ENCODE data around the gene EVI5L. TPM values are rescaled to one million over a fixed set of nuclear protein-coding genes. Genes with fewer than 3 reads are reported as not detected.

The EVI5L gene
- total RNA-seq, 2 experiments from 2014 or later, result 5.2 TPM

DNA sequence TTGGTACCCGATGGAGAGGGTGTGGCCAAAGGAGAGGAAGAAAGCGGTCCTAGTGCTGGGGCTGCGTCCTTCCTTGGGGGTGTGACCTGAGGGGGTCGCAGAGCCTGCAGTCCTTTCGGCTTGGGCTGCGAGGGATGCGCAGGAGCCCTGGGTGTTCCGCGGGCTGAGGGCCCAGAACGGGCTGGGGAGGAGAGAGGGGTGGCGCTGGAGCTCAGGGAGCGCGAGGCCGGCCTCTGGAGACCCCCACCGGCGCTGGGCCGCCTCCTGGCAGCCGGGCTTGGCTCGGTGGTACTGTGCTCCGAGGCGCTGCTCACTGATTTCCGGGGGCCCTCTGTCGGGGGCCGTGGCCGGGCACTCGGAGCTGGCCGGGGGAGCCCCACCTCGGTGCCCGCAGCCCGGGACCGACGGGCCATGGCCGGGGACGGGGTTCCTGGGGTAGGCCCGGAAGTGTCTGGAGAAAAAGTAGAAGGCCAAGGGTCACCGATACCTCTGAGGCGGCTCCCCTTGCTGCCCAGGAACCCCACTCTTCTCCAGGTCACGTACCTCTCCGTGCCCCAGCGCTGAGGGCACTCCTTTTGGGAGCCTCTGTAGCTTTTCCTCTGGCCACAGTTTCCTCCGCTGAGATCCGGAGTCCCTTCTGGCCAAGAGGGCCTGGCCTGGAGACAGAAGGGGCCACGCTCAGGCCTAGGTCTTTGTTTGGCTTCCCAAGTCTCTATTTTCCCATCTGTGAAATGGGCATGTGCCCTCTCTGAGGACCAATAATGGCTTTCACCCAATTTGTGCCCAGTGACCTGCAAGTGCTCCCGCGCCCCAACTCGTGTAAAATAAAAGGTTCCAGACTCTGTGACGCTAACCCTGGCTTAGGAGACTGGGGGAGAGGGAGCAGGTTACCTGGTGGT, 42.5 kb downstream of the EVI5L start:
- intact Hi-C loops (cut with micrococcal nuclease), result loop anchor here (1.0 kb wide), 1 partner anchor 48 kb away; the partner anchor contains the start of gene SNAPC2
- Mint-ChIP-seq H3K27ac (no peak overlapping the region), H3K9me3 (no peaks in the 10 kb centered on the region), H3K4me3 (no peak overlapping the region), H3K27me3 (ENCODE audit: low read depth) (peaks cover 27% of the 10 kb centered on the region), H3K4me1 (ENCODE audit: low read depth) (peaks cover 36% of the 10 kb centered on the region), H3K36me3 (ENCODE audit: low read depth) (no peaks in the 10 kb centered on the region)
- CTCF ChIA-PET, result interaction anchor here (1.2 kb wide), 1 partner anchor 11 kb away, joined by 4 read pairs; no protein-coding TSS in a partner anchor
- no peak for DNase-seq

DNA sequence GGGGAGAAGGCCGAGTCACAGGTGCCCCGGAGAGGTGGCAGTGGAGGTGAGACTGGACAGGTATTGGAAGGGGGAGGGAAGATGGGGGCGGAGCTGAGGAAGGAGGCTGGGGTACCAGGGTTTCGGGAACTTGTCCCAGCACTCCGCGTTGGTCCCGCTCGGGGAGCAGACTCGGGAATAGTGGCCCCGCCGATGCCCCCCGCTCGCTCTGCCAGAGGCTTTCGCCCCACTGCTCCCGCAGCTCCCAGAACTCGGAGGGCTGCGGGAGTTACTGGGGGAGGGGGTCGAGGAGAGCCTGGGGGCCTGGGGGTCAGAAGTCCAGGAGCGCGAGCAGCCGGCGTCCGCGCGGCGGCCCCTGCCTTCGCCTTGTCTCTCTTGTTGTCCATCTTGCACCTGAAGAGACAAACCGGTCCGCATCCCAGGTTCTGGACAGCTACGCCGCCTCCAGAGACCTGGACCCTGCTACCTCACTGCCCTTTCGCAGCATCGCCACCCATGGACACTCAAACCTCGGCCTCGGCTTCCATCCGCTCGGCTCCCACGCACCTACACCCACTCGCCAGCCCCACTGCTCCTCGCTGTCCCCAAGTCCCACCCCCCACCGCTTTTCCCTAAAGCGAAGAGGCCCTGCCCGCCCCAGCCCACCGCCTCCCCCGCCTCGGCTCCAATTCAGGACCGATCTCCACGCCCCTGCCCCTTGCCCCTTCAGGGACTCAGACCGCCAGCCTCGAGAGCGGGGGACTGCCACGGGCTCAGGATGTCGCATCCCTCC, 43.5 kb downstream of the EVI5L start:
- Mint-ChIP-seq H3K9me3 (no peaks in the 10 kb centered on the region), H3K4me1 (ENCODE audit: low read depth) (peaks cover 33% of the 10 kb centered on the region), H3K36me3 (ENCODE audit: low read depth) (no peaks in the 10 kb centered on the region), H3K27ac (no peak overlapping the region), H3K4me3 (peak overlapping the region; percentile 60), H3K27me3 (ENCODE audit: low read depth) (peaks cover 27% of the 10 kb centered on the region)
- CTCF ChIA-PET, result no interaction called here
- intact Hi-C loops (cut with micrococcal nuclease), result no loop called here
- DNase-seq, result no peak

DNA sequence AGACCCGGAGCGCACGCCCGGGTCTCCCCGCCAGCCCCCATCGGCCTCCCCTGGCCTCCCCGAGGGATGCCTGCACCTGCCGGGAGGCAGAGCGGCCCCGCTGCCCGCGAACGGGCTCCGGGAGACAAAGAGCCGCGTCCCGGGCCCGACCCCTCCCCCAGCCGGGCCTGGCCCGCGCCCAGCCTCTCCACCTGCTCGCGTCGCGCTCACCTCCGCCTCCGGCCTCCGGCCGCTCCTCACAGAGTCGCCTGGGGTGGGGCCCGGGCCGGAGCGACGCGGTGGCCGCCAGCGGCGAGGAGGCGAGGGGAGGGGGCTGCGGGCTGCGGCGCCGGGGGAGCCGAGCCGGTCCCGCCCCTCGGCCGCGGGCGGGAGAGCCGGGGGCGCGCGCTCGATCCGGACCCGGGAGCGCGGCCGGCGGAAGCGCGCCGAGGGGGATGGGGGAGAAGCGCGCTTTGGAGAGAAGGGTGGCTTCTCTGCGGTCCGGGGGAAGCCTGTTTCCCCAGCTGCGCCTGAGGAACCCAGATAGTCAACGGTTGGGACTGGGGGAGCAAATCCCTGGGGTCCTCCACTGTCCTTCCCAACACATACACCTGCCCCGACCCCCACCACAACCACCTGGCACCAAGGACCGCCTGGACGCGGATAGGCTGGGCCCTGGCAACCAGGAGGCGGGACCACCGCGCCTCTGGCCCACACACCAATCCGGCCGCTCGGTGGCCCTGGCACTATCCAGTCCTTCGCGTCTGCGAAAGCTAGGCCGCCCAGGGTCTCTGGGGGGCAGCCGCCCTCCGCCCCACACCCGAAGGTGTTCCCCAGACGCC, 44.3 kb downstream of the EVI5L start, which contains the start of gene PRR36:
Gene PRR36 (minus strand): TSS at position 315 of the 821 bp plus-strand sequence. CDS start 701 bp downstream, outside the sequence.
- intact Hi-C loops (cut with micrococcal nuclease), result no loop called here
- Mint-ChIP-seq H3K4me1 (ENCODE audit: low read depth) (peaks cover 29% of the 10 kb centered on the region), H3K9me3 (no peaks in the 10 kb centered on the region), H3K36me3 (ENCODE audit: low read depth) (no peaks in the 10 kb centered on the region), H3K27me3 (ENCODE audit: low read depth) (peaks cover 27% of the 10 kb centered on the region), H3K27ac (no peak within 1 kb of the TSS), H3K4me3 (peak within 1 kb of the TSS; percentile 60)
- CTCF ChIA-PET, result no interaction called here
- DNase-seq, result no peak

DNA sequence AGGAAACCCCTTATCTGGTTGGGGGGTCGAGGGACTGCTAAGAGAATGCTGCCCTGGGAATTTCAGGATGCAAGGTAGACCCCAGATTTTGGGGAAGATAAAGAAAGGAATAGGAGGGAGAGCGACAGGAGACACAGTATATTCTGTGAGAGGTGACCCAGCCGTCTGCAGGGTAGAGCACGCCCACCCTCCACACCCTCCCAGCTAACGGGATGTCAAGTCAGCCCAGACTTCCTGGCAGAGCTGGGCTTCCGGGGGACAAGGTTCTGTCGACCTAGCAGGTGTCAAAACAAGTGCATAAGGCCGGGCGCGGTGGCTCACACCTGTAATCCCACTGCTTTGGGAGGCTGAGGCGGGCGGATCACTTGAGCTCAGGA, 44.9 kb downstream of the EVI5L start:
- H3K4me1 Mint-ChIP-seq (ENCODE audit: low read depth), result peaks cover 28% of the 10 kb centered on the region
- peaks cover 27% of the 10 kb centered on the region for H3K27me3 Mint-ChIP-seq (ENCODE audit: low read depth)
- H3K27ac Mint-ChIP-seq, result no peak overlapping the region
- CTCF ChIA-PET, result no interaction called here
- H3K36me3 Mint-ChIP-seq (ENCODE audit: low read depth), result no peaks in the 10 kb centered on the region
- no peaks in the 10 kb centered on the region for H3K9me3 Mint-ChIP-seq
- DNase-seq, result no peak
- intact Hi-C loops (cut with micrococcal nuclease), result no loop called here
- H3K4me3 Mint-ChIP-seq, result peak overlapping the region; percentile 41

DNA sequence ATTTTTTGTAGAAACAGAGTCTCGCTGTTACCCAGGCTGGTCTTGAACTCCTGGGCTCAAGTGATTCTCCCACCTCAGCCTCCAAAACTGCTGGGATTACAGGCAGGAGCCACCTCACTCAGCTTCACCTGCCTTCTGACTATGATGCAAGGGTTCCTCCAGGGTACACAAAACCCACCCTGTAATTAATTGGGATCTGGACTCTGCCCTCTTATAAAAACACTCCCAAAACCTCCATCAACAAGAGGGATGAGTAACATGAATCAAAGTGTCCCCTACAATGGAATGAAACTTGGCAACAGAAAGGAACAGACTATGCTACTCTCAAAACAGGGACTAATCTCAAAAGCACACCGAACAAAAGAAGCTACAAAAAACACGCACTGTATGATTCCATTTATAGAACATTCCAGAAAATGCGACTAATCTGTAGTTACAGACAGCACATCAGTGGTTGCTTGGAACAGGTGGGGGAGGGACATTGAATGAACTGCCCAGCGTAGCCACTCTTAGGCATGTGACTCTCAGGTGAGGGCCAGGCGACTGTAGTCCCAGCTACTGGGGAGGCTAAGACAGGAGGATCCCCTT, 47.3 kb downstream of the EVI5L start:
- CTCF ChIA-PET, result interaction anchor here (0.8 kb wide), 1 partner anchor 8 kb away, joined by 4 read pairs; no protein-coding TSS in a partner anchor

DNA sequence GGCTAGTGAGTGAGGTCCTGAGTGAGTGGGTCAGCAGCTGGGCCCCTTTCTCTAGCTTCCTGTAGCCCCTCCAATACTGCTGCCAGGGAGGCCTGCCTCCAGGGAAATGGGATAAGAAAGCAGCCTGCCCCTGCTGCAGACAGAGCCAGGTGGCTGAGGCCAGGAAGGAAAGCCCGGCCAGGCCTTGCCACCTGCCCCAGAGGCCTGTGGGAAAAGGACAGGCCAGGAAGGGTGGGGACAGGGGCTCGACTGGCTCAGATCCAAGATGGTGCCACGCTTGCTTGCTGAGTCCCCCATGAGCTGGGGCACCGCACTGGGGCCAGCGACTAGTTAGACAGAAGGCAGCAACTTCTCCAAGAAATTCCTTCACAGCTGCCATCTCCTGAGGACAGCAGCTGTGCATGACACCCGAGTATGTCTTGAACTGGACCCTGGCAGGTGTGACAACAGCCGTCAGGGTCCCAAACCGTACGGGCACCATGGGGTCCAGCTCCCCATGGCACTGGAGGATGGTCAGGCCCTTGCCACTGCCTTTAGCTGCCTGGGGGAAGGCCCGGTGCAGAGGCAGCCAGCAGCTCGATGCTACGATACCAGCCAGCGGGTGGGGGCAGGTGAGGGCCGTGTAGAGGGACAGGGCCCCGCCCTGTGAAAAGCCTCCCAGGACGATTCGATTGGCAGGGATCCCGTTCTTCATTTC, 49.2 kb downstream of the EVI5L start:
- no peak overlapping the region for H3K27ac Mint-ChIP-seq
- CTCF ChIA-PET, result interaction anchor here (1.0 kb wide), 1 partner anchor 10 kb away, joined by 3 read pairs; no protein-coding TSS in a partner anchor
- H3K9me3 Mint-ChIP-seq, result no peaks in the 10 kb centered on the region
- intact Hi-C loops (cut with micrococcal nuclease), result no loop called here
- peaks cover 2% of the 10 kb centered on the region for H3K4me1 Mint-ChIP-seq (ENCODE audit: low read depth)
- DNase-seq, result no peak
- H3K36me3 Mint-ChIP-seq (ENCODE audit: low read depth), result no peaks in the 10 kb centered on the region
- peaks cover 7% of the 10 kb centered on the region for H3K27me3 Mint-ChIP-seq (ENCODE audit: low read depth)
- no peak overlapping the region for H3K4me3 Mint-ChIP-seq

More for the DNA sequence above, 47.3 kb downstream of the EVI5L start:
- Mint-ChIP-seq H3K36me3 (ENCODE audit: low read depth) (no peaks in the 10 kb centered on the region), H3K4me3 (no peak overlapping the region), H3K4me1 (ENCODE audit: low read depth) (peaks cover 9% of the 10 kb centered on the region), H3K9me3 (no peaks in the 10 kb centered on the region), H3K27me3 (ENCODE audit: low read depth) (peaks cover 15% of the 10 kb centered on the region), H3K27ac (no peak overlapping the region)
- no peak for DNase-seq
- intact Hi-C loops (cut with micrococcal nuclease), result no loop called here

DNA sequence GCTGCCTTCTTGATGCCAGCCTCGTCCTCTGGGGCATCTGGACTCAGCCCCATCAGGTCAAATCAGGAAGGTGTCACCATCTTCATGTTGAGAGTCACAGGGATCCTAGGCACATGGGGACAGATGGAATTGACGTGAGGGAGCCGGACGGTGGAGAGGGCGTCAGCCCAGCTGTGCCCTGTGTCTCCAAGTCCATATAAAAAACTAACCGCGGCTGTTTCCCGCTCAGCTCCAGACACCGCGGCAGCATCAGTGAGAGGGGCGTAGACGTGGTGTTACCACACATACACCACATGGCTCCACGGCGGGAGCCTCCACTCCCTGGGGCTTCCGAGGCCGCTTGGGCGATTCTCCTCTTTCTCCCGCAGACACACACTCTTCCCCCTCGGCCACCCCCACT, 49.8 kb downstream of the EVI5L start:
- CTCF ChIA-PET, result interaction anchor here (1.0 kb wide), 1 partner anchor 10 kb away, joined by 3 read pairs; no protein-coding TSS in a partner anchor
- DNase-seq, result no peak
- Mint-ChIP-seq H3K27ac (no peak overlapping the region), H3K4me3 (no peak overlapping the region), H3K27me3 (ENCODE audit: low read depth) (peaks cover 3% of the 10 kb centered on the region), H3K4me1 (ENCODE audit: low read depth) (no peaks in the 10 kb centered on the region), H3K9me3 (no peaks in the 10 kb centered on the region), H3K36me3 (ENCODE audit: low read depth) (no peaks in the 10 kb centered on the region)
- intact Hi-C loops (cut with micrococcal nuclease), result no loop called here

DNA sequence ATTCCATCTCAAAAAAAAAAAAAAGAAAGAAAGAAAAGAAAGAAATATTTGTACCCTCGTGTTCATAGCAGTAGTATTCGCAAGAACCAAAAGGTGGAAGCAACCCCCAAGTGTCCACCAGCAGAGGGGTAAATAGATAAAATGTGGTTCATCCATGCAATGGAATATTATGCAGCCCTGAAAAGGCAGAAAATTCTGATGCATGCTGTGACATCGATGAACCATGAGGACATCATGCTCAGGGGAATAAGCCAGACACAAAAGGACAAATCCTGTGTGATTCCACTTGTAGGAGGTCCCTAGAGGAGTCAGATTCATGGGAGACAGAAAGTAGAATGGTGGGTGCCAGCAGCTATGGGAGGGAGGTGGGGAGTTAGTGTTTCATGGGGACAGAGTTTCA, 51.9 kb downstream of the EVI5L start:
- no peaks in the 10 kb centered on the region for H3K9me3 Mint-ChIP-seq
- DNase-seq, result no peak
- intact Hi-C loops (cut with micrococcal nuclease), result no loop called here

DNA sequence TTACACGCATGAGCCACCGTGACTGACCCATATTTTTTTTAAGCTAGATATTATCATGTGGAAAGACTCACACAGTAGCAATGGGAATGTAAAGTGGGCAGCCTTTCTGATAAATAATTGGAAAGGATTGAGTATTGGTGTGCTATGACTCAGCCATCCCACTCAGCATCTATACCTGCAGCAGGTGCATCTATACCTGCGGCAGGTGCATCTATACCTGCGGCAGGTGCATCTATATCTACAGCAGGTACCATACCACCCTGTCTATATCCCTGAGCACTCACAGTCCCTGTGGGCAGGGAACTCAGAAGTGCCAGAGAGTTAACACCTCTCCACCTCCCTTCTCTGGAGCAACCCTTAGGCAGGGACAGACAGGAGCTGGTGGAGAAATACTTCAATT, 53.1 kb downstream of the EVI5L start:
- no peaks in the 10 kb centered on the region for H3K9me3 Mint-ChIP-seq
- no peaks in the 10 kb centered on the region for H3K36me3 Mint-ChIP-seq (ENCODE audit: low read depth)
- H3K4me1 Mint-ChIP-seq (ENCODE audit: low read depth), result no peaks in the 10 kb centered on the region
- H3K4me3 Mint-ChIP-seq, result no peak overlapping the region
- no peak overlapping the region for H3K27ac Mint-ChIP-seq
- CTCF ChIA-PET, result interaction anchor here (0.5 to 0.6 kb wide), 2 partner anchors 13 to 17 kb away, joined by 3 to 7 read pairs; no protein-coding TSS in a partner anchor
- peaks cover 2% of the 10 kb centered on the region for H3K27me3 Mint-ChIP-seq (ENCODE audit: low read depth)
- DNase-seq, result no peak
- intact Hi-C loops (cut with micrococcal nuclease), result no loop called here

More for the DNA sequence above, 51.9 kb downstream of the EVI5L start:
- Mint-ChIP-seq H3K27ac (no peak overlapping the region), H3K4me1 (ENCODE audit: low read depth) (no peaks in the 10 kb centered on the region), H3K4me3 (no peak overlapping the region), H3K36me3 (ENCODE audit: low read depth) (no peaks in the 10 kb centered on the region), H3K27me3 (ENCODE audit: low read depth) (no peaks in the 10 kb centered on the region)
- CTCF ChIA-PET, result no interaction called here

DNA sequence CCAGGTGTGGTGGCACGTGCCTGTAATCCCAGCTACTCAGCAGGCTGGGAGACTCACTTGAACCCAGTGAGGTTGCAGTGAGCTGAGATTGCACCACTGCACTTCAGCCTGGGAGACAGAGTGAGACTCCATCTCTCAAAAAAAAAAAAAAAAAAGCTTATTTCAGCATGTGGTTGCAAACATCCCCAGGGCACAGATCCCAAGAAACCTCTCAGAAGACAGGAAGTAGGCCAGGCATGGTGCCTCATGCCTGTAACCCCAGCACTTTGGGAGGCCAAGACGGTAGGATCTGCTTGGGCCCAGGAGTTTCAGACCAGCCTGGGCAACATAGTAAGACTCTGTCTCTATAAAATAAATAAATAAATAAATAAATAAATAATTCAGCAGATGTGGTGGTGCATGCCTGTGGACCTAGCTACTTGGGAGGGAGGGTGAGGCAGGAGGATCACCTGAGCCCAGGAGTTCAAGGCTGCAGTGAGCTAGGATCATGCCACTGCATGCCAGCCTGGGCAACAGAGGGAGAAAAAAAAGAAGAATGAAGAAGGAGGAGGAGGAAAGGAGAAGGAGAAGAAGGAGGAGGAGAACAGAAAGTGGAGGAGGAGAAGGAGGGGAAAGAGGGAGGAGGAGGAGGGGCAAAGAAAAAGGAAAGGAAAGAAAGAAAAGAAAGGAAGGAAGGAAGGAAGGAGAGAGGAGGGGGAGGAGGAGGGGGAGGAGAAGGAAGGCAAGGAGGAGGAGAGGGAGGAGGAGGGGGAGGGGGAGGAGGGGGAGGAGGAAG, 54.0 kb downstream of the EVI5L start:
- CTCF ChIA-PET, result interaction anchor here (0.5 kb wide), 1 partner anchor 13 kb away, joined by 3 read pairs; no protein-coding TSS in a partner anchor
- intact Hi-C loops (cut with micrococcal nuclease), result no loop called here
- H3K27me3 Mint-ChIP-seq (ENCODE audit: low read depth), result peaks cover 6% of the 10 kb centered on the region
- H3K36me3 Mint-ChIP-seq (ENCODE audit: low read depth), result no peaks in the 10 kb centered on the region
- H3K27ac Mint-ChIP-seq, result no peak overlapping the region
- no peak overlapping the region for H3K4me3 Mint-ChIP-seq
- no peak for DNase-seq
- H3K9me3 Mint-ChIP-seq, result no peaks in the 10 kb centered on the region
- H3K4me1 Mint-ChIP-seq (ENCODE audit: low read depth), result no peaks in the 10 kb centered on the region
